CD4-positive, alpha-beta T cell treated with Interleukin-17A for 4 hours (primary cell): ENCODE data around the gene MEIS3.

Experiments
- DNase-seq: peaks from one replicate; pipeline ENCODE4 v3.0.0-alpha.2; 2020; ENCODE audit warnings: mixed read lengths

The MEIS3 gene

DNA sequence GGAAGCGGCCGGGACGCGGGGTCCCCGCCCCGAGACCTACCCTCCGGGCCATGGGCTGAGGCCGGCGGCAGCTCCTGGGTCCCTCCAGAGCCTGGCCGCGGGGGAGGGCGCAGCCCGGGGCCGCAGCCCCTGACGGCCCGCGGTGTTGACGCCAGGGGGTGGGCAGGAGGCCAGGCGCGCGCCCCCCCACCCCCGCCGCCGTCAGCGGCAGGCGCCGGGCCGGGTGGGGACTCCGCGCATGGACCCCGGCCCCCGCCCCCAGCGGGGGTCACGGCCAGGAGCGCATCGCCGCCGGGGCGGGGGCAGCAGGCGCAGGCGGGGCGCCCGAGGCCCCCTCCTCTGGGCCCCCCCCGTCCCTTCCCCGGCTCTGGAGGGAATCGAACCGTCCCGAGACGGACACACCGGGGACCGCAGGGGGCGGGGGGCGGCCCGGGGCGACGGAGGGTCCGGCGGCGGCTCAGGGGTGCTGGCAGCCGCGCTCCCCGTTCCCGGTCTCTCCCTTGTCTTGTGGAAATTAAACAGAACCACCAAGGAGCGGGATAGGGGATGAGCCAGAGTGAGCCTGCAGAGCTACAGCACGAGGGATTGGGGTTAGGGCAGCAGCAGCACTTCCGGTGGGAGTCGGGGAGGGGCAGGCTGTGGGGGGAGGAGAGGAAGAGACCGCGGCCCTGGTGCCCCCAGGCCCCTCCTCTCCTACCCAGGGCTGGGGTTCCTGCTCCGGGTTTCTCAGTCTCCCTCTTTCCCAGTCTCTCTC is at the start of gene MEIS3:
TSS of gene MEIS3 (minus strand) at position 498 of the 754 bp plus-strand sequence. CDS start at position 52, 446 bp downstream.
- no peak for DNase-seq

DNA sequence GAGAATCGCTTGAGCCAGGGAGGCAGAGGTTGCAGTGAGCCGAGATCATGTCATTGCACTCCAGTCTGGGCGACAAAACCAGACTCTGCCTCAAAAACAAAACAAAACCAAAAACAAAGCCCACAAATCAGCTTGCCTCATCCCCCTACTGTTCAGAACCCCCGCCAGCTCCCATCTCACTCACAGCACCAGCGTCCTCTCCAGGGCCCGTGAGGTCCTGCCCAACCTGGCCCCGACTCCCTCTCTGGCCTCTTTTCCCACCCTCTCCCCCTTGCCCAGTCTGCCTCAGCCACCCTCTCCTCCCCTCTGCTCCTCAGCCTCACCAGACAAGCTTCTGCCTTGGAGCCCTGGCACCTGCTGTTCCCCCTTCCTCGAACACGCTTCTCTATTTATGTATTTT is 48.6 kb upstream of the MEIS3 start:
- no peak for DNase-seq

DNA sequence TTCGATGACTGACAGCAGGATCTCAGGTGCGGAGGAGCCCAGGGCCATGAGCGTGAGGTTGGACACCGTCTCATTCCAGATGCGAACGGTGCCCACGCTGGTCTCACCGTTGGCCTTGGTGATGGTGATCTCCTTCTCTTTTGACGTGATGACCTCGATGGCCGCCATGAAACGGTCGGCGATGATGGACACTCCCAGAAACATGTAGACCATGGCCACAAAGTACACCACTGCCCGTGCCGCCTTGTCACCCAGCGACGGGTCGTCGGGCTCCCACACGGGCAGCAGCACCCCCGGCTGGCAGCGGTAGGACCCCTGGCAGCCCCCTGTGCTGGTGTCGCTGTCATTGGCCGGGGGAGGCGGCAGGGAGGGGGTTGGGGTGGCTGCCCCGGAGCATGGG is 46.6 kb upstream of the MEIS3 start:
- DNase-seq, result no peak

DNA sequence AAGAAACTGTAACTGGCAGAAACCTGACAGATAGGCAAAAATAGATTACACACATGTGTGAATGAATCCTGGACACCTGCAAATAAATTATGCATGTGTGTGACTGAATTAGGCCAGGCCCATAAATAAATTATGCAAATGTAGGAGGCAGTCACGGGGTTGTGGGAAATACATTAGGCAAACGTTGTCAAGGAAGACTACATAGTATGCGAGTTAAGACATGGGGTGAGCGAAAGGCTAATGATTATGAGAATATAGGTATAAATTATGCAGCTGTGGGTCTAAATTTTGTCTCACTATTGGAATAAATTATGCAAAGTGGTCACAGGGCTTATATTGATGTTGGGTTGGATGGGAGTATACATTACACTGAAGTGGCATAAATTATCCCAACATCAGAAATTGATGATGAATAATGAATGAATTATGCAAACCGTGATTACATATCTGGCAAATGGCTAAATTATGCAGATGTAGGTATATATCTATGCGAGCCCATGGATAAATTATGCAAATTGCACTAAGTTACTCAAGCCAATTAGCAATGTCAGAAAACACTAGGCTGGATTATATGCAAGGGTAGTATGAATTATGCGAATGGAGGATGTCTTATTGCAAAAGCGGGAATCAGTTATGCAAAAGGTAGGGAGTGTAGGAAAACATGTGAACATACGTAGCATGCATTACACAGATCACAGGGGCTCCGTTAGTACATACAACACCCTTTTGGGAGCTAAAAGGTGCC is 45.5 kb upstream of the MEIS3 start:
- DNase-seq, result no peak

DNA sequence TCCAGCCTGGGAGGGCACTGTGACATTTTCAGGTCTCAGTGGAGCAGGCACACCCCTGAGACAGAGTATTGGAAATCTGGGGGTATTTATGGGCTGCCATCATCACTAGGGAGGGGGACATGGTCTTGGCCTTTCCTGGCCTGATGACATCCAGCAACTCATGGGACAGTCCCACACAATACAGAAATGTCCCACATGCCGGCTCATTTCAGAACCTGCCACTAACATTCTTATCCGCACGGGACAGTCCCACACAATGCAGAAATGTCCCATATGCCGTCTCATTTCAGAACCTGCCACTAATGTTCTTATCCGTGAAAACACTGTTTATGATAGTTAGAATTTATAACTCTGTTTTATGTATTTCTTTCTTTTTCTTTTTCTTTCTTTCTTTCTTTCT is 42.5 kb upstream of the MEIS3 start:
- DNase-seq, result no peak

DNA sequence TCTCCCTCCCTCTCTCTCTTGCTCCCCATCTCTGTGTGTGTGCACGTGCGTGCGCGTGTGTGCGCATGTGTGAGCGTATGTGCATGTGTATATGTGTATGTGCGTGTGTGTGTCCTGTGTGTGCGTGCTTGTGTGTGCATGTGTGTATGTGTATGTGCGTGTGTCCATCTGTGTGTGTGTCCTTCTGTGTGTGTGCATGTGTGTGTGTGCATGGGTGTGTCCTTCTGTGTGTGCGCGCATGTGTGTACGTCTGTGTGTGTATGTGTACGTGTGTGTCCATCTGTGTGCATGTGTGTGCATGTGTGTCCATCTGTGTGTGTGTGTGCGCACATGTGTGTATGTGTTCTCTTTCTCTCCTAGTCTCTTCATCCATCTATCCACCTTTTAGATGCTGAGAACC is 40.1 kb upstream of the MEIS3 start:
- DNase-seq, result no peak

DNA sequence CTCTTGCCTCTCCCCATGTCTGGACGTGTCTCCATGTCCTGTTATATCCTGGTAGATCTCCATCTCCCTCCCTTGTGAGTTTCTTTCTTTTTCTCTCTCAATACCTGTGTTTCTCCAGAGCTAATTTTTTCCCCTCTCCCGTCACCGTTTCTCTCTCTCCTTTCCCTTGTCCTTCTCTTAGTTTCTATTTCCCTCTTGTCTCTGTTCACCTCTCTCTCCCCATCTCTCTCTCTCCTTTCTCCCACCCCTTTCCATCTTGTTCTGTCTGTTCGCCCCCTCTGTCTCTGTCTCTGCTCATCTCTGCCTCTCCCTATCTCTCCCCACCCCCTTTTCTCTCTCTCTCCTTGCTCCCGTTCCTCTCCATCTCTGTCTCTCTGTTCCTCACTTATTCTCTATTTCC is 39.3 kb upstream of the MEIS3 start:
- no peak for DNase-seq

DNA sequence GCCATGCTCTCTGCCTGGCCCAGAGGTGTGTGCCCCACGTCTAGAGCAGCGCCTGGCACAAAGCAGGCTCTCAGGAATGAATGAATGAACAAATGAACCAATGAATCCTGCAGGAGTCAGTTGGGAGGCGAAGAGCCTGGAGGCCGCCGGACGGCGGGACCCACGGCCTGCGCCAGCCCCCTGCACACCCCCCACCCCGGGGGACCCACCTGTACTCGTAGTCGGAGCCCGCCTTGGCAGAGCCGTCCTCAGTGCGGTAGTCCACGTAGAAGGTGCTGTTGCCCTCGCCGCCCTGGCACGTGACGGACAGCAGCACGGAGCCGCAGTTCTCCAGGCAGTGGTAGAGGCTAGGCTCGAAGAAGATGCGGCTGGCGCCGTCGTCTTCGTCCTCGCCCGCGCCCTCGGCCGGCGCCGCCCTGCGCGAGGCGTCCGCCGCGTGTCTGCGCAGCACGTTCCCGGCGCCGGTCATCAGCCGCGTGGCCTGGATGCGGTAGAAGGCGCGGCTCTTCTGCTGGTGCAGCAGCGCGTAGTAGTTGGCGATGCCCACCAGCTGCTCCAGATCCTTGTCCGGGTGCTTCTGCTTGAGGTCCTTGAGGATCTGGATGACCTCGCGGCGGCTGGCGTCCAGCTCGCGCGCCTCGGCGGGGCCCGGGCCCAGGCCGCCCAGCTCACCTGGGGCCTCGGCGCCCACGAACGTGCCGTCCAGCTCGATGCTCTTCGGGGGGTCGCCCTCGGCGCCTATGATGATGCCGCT is 37.6 kb upstream of the MEIS3 start:
- no peak for DNase-seq

DNA sequence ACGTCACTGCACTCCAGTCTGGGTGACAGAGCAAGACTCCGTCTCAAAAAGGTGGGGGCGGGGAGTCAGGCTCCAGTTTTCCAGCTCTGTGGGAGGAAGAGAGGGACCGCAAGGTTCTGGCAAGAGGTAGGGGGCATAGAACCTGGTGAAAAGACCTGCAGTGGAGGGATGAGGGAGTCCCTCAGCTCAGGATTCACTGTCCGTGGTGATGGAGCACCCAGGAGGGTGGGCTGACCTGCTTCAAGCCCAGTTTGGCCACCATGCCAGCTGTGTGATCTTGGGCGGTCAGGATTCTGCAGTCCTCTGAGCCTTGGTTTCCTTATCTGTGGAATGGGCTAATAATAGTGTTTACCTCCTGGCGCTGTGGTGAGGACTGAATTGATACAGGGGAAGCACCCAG is 31.2 kb upstream of the MEIS3 start:
- no peak for DNase-seq

DNA sequence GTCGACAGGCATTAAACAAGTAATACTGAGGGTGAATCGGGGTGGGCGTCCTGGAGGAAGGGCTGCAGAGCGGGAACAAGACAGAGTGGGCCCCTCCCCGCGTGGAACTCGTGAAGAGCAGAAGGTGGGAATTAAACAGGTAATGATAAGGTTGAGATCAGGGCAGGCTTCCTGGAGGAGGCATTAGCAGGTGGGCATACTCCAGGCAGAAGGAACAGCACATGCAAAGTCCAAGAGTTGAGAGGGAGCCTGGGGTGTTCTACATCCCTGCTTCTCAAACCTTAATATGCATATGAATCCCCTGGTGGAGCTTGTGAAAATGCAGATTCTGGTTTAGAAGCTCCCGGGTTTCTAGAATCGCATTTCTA is 29.0 kb upstream of the MEIS3 start:
- DNase-seq, result no peak

DNA sequence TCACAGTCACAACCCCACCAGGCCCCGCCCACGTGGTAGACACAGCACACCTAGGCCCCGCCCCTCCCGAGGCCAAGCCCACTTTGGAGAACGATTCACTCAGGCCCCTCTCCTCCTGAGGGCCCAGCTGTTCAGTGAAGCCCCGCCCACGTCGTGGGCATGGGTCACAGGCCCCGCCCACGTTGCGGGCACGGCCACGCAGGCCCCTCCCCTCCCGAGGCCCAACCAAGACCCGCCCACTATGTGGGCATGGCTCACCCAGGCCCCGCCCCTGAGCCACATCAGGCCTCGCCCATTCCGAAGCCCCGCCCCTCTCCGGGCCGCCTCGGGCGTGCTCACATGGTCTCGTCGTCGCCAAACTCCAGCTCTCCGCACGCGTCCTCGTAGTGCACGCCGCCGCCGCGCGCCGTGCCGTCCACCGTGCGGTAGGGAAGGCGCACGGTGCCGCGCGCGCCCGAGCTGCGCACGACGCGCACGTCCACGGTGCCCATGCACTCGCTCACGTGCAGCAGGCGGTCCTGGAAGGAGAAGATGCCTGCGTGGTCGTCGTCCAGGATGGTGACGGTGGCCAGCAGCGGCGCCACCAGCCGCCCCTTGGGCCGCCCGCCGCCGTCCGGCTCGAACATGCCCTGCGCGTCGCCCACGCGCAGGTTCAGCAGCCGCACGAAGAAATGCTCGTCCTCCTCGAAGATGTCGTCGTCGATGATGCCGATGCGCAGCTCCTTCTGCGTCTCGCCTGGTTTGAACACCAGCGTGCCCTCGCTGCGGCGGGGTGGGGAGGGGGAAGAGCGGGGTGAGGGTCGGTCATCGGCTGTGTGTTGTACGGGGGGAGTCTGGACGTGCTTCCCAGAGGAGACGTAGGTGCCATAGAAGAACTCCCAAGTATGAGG is 28.4 kb upstream of the MEIS3 start:
- peak; percentile 50 for DNase-seq

DNA sequence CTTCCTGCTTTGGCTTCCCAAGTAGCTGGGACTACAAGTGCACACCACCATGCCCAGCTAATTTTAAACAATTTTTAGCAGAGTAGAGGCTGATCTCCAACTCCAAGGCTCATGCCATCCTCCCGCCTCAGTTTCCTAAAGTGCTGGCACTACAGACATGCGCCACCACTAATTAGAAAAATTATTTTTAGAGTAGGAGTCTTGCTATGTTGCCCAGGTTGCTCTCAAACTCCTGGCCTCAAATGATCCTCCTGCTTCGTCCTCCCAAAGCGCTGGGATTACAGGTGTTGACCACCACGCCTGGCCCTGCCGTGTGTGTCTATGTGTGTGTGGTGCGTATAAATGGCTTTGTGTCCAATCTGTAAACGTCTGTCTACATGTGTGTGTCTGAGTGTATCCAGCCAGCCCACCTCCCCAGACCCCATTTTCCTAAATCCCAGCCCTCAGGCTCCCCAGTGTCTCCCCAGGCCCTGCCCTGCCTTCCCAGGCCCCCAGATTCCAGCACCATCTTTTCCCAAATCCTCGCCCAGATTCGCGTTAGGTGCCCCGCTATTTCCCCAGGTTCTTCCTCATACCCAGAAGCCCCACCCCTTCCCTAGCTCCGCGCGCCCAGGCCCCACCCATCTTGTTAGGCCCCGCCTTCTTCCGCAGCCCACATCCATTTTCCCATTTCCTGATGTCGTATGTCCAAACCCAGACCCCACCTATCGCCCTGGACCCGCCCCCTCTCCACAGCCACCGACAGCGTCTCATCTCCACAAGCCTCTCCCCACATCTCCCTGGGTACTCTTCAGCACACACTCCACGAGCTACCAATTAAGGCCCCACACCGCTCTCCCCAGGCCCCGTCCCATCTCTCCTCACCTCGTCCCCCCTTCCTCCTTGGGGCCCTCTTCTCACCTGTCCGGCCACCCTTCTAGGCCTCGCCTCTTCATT is 27.5 kb upstream of the MEIS3 start:
- DNase-seq, result peak; percentile 27

DNA sequence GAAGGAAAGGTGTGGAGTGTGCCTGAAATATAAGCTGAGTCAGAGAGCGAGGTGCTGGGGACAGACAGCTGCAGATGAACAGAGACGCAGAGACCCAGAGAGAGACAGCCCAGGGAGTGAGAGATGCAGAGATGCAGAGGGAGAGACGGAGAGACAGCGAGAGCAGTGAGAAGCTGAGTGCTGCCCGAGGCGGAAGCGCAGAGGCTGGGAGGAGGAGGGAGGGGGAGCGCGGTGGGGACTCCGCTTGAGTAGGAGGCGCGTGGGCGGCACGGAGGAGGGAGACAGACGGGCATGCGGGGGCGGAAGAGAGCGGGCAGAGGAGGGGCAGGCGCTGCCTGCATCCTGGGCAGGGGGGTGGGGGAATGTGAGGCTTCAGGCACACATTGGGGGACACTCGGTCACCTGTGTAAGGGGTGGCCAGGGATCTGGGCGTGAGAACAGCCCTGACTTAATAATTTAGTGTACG is 26.6 kb upstream of the MEIS3 start:
- DNase-seq, result peak; percentile 87

DNA sequence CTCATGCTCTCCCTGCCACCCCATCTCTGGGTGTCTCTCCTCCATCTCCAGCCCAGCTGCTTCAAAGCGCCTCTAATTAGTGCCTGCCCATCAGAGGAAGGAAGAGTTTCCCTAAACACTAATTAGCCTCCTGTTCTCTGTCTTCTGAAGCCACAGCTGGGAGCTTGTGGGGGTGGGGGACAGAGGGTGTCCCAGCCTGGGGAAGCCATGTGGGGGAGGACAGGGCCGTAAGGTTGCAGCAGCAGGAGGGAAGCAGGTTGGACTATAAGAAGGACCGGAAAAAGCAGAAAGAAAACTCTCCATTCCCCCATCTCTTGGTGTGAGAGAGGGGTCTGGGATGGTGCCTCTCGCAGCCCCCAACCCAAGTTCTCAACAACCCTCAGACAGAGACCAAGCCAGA is 26.2 kb upstream of the MEIS3 start:
- DNase-seq, result no peak

DNA sequence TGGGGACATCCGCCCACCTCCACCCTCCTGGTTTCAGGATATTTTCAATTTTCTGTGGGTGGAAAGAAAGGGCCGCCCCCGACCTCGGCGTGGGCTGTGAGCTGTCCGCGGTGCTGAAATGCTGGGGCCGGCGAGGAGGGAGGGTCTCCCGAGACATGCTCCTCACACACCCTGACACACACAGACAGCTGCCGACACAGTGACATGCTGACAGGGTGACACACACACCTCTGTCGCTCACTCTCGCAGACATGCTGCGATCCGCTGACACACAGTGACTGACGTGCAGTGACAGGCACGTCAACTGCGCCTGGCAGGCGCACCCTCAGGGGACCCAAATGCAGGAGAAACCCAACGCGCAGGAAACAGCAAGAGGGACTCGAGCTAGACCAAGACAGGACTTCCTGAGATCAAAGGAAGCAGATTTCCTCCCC is 25.1 kb upstream of the MEIS3 start:
- DNase-seq, result peak; percentile 60

DNA sequence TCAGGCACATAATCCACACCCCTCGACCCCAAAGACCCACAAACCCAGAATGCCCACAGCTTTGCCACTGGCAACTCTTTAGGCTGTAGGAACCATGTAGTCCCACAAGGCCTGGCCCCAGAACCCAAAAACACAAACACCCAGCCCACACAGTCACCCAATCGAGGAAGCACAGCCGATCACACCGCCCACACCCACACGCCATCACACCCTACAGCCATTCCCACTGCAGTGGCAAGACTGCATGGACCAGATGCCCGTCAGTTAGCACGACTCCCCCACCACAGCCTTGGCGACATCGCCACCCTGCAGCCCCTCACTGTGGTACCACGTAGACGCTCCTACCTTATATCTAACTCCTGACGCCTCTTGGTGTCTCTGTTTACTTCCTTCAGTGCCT is 24.0 kb upstream of the MEIS3 start:
- DNase-seq, result no peak

DNA sequence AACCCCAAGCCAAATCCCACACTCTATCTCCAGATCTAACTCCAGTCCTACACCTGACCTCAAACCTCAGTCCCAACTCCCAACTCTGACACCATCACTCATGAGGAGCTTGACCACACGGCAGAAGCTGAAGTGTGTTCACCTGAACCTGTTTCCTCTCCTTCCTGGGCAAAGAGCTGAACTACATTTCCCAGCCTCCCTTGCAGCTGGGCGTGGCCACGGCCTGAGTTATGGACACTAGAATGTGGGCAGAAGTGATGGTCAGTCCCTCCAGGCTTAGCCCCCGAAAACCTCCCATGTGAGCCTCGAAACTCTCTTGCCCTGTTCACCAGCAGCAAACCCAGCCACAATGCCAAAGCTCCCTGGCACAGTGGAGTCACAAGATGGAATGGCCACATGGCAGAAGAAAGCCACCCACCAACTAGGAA is 19.5 kb upstream of the MEIS3 start:
- DNase-seq, result no peak

DNA sequence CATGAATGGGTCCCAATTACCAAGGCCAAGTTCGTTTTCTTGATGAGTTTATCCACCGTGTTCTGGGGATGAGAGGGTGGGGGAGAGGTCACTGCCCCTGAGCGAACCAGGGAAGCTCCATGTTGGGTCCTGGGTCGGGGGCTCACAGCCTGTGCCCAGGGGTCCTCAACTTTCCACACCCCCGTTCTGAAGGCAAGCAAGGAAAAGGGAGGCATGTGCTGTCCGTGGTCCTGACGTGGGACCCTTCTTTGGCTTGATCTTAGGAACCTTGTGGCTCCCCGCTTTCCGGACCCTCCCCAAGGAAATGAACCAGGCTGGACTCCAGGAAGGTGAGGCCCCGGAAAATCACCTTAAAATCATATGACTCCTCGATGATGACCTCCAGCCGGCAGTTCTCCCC is 18.2 kb upstream of the MEIS3 start:
- DNase-seq, result no peak

DNA sequence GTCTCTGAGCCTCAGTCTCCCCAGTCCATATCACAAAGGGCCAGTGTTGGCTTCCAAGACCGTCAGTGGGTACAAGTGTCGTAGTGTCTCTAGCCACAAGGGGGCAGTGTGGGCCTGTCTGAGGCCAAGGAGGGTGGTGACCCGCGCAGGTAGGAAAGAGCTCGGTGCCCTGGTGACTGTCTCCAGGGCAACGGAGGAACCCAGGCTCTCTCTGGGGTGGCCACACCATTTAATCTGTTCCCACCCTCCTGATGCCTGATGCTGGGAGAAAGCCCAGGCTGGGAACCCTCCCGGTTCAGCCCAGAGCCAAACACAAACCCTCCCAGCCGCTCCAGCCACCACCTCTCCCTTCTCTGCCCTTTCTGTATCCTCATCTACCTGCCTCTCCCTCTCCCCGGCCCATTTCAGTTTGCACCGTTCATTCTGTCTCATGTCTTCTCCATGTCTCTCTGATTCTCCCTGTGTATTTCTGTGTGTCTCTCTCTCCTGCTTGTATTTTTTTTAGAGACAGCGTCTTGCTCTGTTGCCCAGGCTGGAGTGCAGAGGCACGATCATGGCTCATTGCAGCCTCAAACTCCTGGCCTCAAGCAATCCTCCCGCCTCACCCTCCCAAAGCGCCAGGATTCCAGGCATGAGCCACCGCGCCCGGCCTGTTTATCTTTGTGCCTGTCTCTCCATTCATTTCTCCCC is 17.5 kb upstream of the MEIS3 start:
- peak; percentile 91 for DNase-seq

DNA sequence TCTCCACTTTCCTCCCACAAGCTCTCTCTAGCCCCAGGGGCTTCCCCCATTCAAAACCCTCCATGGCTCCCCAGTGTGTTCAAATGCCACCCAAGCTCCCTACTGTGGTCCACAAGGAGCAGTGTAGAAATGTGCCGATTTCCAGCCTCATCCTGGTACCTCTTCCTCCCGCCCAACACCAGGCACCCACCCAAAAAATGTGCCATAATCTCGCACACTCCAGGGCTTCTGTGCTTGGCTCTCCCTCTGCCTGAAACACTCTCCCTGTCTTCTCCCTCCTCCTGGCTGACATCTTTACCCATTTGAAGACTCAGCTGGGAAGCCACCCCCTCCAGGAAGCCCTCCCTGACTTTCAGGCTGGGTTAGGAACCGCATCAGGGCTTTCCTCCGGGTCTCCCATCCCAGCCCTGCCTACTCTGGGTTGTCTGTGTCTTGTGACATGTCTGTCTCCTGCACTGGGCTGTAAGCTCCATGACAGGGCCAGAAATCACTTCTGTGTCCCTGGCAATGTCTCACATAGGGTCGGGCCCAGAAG is 16.6 kb upstream of the MEIS3 start:
- no peak for DNase-seq
